SK-N-SH treated with all-trans-retinoic acid at 6 μM for 48 hours (cell line): ENCODE results near the gene SEMA4D.

Experiments
- BACH2 ChIP-seq: fragments of 250-450 bp; sonication (Bioruptor Pico); IDR thresholded peaks from 2 replicates; pipeline ENCODE4 v1.9.0; 2021; ENCODE audit warnings: mild to moderate bottlenecking, borderline replicate concordance
- PATZ1 ChIP-seq: fragments of 250-450 bp; sonication (Bioruptor Pico); IDR thresholded peaks from 2 replicates; pipeline ENCODE4 v1.8.0; 2020; ENCODE audit warnings: mild to moderate bottlenecking, moderate library complexity, borderline replicate concordance
- ZNF565 ChIP-seq: fragments of 450-650 bp; formaldehyde crosslinking; conservative IDR thresholded peaks from 2 replicates; pipeline ENCODE4 v1.5.0; 2020; ENCODE audit warnings: low read depth, mild to moderate bottlenecking, moderate library complexity

- TF ChIP-seq BACH2 (CRISPR knock-in tag) = no peak
- TF ChIP-seq ZNF565 (CRISPR knock-in tag) = no peak
- TF ChIP-seq PATZ1 (CRISPR knock-in tag) = no peak
Measured at GRCh38 chr9:89434636-89435035, 63.3 kb downstream of the SEMA4D start.
